ENCODE measurements around the gene CNNM4.

The CNNM4 gene

GRCh38 chr2:96771796-96772618, 11.3 kb downstream of the CNNM4 start:
- DNase-seq, result no peak
- H3K4me1 ChIP-seq, result peaks cover 0 to 24% (median 0%) of the 10 kb centered on the region in 4 donors

GRCh38 chr2:96772903-96773671, 12.4 kb downstream of the CNNM4 start:
- TF ChIP-seq, protein P1, sequence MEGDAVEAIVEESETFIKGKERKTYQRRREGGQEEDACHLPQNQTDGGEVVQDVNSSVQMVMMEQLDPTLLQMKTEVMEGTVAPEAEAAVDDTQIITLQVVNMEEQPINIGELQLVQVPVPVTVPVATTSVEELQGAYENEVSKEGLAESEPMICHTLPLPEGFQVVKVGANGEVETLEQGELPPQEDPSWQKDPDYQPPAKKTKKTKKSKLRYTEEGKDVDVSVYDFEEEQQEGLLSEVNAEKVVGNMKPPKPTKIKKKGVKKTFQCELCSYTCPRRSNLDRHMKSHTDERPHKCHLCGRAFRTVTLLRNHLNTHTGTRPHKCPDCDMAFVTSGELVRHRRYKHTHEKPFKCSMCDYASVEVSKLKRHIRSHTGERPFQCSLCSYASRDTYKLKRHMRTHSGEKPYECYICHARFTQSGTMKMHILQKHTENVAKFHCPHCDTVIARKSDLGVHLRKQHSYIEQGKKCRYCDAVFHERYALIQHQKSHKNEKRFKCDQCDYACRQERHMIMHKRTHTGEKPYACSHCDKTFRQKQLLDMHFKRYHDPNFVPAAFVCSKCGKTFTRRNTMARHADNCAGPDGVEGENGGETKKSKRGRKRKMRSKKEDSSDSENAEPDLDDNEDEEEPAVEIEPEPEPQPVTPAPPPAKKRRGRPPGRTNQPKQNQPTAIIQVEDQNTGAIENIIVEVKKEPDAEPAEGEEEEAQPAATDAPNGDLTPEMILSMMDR (IDR thresholded peaks at IDR 0.05), result no peak
- no peak for DNase-seq
- no peaks in the 10 kb centered on the region for H3K36me3 ChIP-seq
- H3K27me3 ChIP-seq, result no peaks in the 10 kb centered on the region
- no peak overlapping the region for H3K27ac ChIP-seq
- H3K4me3 ChIP-seq, result no peak overlapping the region
- intact Hi-C loops (cut with DNase I; ENCODE audit: low total_unique reads), result no loop called here
- H3K9me3 ChIP-seq, result no peaks in the 10 kb centered on the region
- H3K4me1 ChIP-seq, result peaks cover 0 to 24% (median 0%) of the 10 kb centered on the region in 4 donors

More at GRCh38 chr2:96771796-96772618, 11.3 kb downstream of the CNNM4 start:
- no peak overlapping the region for H3K27ac ChIP-seq
- H3K4me3 ChIP-seq, result no peak overlapping the region
- H3K36me3 ChIP-seq, result peaks cover 0 to 7% (median 0%) of the 10 kb centered on the region in 3 donors
- intact Hi-C loops (cut with DNase I; ENCODE audit: low total_unique reads), result no loop called here
- H3K9me3 ChIP-seq, result no peaks in the 10 kb centered on the region
- TF ChIP-seq, protein P1 (IDR thresholded peaks at IDR 0.05), result no peak
- H3K27me3 ChIP-seq, result no peaks in the 10 kb centered on the region

DNA sequence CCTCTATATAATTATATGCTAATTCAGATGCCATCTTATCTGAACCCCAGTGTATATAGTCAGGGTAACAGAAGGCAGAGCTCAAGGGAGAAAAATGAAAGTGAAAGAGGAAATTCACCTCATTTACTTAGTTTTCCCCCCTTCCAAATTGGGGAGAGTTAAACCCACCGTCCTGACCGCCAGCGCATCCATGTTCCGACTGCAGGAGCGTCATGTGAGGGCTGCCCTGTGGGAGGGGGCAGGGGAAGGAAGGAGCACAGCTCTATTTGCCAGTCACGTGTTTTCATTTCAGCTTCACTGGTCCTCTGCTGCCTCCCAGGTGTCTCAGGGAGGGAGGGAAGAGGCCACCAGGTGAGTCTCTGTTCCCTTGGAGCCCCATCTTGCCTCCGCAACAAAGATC, 13.2 kb downstream of the CNNM4 start:
- no peak for DNase-seq
- peaks cover 0 to 24% (median 0%) of the 10 kb centered on the region in 4 donors for H3K4me1 ChIP-seq
- H3K27me3 ChIP-seq, result no peaks in the 10 kb centered on the region
- no peaks in the 10 kb centered on the region for H3K9me3 ChIP-seq
- H3K4me3 ChIP-seq, result no peak overlapping the region
- TF ChIP-seq, protein P1 (IDR thresholded peaks at IDR 0.05), result no peak
- intact Hi-C loops (cut with DNase I; ENCODE audit: low total_unique reads), result no loop called here
- no peaks in the 10 kb centered on the region for H3K36me3 ChIP-seq
- no peak overlapping the region for H3K27ac ChIP-seq

DNA sequence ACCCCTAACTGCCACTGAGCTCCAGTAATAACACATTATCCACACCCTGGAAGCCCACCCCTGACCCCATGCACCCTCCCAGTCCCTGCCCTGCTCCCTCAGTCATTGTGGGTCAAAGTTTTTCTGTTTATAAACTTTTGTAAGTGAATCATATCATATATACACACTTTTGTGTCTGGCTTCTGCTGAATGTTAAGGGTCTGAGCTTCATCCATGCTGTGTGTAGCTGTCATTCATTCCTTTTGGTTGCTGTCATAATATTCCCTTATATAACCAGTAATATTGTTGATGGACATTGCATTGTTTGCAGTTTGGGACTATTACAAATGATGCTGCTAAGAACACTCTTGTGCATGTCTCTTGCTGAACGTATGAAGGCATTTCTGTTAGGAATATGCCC, 14.5 kb downstream of the CNNM4 start:
- TF ChIP-seq, protein P1 (IDR thresholded peaks at IDR 0.05), result no peak
- intact Hi-C loops (cut with DNase I; ENCODE audit: low total_unique reads), result no loop called here
- Histone ChIP-seq H3K9me3 (no peaks in the 10 kb centered on the region), H3K27ac (no peak overlapping the region), H3K36me3 (no peaks in the 10 kb centered on the region), H3K4me1 (peaks cover 0 to 18% (median 0%) of the 10 kb centered on the region in 4 donors), H3K4me3 (no peak overlapping the region), H3K27me3 (no peaks in the 10 kb centered on the region)
- DNase-seq, result no peak

DNA sequence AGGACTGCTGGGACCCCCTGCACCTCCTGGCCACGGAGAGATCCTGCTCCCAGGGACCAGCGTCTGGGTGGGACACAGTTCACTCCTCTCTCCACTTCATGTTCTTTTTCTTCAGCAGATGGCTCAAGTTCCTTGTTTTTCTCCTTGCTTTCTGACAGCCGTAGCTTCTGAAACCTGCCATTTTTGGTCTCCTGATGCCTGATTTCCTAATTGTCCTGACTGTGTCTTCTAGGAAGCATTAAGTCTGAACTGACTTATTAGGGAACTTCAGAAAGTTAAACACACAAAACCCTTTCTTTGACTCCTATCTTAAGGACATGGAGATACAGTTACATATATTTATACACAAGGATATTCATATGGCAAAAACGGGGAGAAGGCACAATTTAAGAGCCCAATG, 22.7 kb downstream of the CNNM4 start:
- TF ChIP-seq, protein P1 (IDR thresholded peaks at IDR 0.05), result no peak
- DNase-seq, result no peak
- Histone ChIP-seq H3K4me3 (no peak overlapping the region), H3K4me1 (peaks cover 0 to 13% (median 10%) of the 10 kb centered on the region in 4 donors), H3K27me3 (no peaks in the 10 kb centered on the region), H3K27ac (no peak overlapping the region), H3K9me3 (no peaks in the 10 kb centered on the region), H3K36me3 (no peaks in the 10 kb centered on the region)
- intact Hi-C loops (cut with DNase I; ENCODE audit: low total_unique reads), result no loop called here

All from tibial artery (tissue), 4 donors.